Lower leg skin (tissue), 3 donors: ENCODE data around the gene SDHAF2.

Source experiments
- POLR2A ChIP-seq, 2 donors: fragments of 450-650 bp; IDR thresholded peaks; one replicate each; pipeline ENCODE4 v1.6.1; 2016 to 2017; ENCODE audit warnings: antibody characterized with exemption in 2 of 2, mild to moderate bottlenecking in 1 of 2, moderate library complexity in 1 of 2
- TF ChIP-seq, protein P1 (sequence below), 3 donors: fragments of 450-650 bp; IDR thresholded peaks; one replicate each; pipeline ENCODE4 v1.5.1; 2016; ENCODE audit warnings: antibody characterized with exemption in 3 of 3, mild to moderate bottlenecking in 3 of 3, moderate library complexity in 2 of 3

GRCh38 chr11:61414547-61414946, 15.4 kb upstream of the SDHAF2 start:
- TF ChIP-seq POLR2A (IDR thresholded peaks at IDR 0.05), result no peak
- TF ChIP-seq, protein P1, sequence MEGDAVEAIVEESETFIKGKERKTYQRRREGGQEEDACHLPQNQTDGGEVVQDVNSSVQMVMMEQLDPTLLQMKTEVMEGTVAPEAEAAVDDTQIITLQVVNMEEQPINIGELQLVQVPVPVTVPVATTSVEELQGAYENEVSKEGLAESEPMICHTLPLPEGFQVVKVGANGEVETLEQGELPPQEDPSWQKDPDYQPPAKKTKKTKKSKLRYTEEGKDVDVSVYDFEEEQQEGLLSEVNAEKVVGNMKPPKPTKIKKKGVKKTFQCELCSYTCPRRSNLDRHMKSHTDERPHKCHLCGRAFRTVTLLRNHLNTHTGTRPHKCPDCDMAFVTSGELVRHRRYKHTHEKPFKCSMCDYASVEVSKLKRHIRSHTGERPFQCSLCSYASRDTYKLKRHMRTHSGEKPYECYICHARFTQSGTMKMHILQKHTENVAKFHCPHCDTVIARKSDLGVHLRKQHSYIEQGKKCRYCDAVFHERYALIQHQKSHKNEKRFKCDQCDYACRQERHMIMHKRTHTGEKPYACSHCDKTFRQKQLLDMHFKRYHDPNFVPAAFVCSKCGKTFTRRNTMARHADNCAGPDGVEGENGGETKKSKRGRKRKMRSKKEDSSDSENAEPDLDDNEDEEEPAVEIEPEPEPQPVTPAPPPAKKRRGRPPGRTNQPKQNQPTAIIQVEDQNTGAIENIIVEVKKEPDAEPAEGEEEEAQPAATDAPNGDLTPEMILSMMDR (IDR thresholded peaks at IDR 0.05), result no peak
